HK-2 (cell line): ENCODE data around the gene KNDC1.
"Not testable (repeated sequence)": the region's sequence is repeated elsewhere in the genome, so short reads cannot be mapped to it uniquely, and the experiment has no call there.

Experiments
- DNase-seq: peaks from one replicate; pipeline ENCODE4 v3.0.0-alpha.2; 2018; ENCODE audit not compliant: unreplicated experiment

Gene KNDC1

DNA sequence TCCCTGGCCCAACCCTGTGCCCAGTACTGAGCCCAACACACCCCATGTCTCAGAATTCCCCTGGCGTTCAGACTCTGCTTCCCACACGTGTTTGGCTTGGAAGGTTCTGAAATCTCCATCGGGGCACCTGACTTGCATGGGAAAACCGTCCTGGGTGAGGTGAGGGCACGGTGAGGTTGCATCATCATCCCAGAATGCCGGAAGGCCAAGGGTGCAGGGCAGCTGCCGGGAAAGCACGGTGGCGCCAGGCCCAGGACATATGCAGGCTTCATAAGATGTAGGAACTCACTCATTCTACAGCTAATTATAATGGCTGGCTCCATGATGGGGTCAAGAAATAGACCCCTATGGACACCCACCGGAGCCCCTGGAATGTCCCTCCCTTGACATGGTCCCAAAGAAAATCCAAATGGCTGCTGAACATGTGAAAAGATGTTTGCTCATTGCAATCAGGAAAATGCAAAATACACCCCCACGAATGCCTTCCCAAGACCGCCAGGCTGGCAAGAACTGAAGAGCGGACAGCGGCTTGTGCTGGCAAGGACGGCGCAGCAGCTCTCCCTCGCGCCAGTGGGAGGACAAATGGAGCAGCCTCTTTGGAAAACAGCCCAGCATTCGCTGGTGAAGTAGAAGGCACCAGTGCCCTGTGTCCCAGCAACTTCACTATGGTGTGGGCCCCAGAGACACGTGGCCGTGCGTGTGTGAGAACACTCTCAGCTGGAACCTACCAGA, 2.3 kb downstream of the KNDC1 start:
- no peak for DNase-seq

DNA sequence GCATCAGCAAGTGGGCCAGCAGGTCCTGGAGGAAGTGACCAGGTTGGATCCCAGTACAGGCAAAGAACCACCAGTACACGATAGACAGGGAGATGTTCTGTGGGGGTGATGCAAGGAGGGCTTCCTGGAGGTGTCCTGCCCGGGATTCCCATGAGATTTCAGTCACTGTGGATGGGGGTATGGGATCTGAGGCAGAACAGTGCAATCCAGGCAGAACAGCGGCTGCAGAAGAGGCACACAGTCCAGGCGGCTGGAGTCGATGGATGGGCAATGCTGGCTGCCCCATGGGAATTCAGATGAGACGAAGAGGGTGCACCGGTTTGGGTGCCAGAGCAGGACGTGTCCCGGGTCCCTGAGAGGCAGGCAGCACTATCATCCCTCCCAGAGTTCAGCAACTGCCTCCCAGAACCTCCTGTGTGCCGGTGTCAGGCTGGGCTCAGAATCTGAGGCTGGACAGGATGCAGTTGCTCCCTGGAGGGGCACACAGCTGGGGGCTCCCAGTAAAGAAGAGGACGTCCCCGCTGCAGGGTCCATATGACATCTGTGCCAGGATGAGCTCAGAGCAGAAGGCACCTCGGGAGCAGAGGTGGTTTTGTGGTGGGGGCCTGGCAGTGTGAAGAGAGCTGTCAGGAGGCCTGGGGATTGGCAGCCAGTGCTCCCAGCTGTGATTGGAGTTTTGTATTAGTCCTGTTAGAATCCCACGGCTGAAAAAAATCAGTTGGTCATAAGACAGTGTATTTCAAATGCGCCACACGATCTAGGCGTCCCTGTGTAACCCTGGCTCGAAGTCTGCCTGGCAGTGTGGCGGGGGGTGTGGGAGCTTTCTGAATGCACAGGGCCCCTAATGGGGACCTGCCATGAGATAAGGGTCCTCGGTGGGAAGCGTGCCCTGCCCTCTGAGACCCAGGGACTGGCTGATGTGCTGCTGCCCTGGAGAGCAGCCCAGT, 3.2 kb downstream of the KNDC1 start:
- DNase-seq = no peak

DNA sequence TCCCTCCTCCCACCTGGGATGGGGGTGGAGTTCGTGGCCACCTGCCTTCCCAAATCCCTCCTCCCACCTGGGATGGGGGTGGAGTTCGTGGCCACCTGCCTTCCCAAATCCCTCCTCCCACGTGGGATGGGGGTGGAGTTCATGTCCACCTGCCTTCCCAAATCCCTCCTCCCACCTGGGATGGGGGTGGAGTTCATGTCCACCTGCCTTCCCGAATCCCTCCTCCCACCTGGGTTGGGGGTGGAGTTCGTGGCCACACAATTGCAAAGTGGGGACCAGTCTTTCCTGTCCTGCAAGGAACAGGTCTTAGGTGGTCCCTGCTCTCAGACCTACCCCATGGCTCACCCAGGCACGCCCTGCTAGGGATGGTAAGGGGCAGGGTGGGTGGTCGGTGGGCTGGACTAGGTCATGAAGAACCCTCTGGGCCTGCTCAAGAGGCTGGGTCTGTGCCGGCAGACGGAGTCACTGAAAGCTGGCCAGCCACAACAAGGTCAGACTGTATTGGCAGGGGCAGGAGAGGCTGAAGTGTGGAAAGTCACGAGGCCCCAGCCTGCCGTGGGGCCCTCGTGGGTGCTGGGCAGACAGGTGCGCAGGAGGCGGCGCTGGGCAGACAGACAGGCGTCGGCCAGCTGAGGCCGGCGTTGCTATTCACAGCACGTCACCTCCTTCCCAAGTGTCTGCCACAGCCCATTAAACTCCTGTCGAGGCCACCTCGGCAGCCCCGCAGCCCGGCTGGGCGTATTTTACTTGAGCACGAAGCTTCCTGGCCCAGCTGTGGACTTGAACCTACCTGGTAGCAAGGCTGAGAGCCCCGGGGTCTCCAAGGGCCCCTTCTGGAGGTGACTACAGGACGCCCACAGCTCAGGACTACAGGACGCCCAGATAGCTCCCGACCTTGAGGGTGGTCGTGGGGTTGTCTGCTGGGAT, 4.1 kb downstream of the KNDC1 start:
- DNase-seq = no peak

DNA sequence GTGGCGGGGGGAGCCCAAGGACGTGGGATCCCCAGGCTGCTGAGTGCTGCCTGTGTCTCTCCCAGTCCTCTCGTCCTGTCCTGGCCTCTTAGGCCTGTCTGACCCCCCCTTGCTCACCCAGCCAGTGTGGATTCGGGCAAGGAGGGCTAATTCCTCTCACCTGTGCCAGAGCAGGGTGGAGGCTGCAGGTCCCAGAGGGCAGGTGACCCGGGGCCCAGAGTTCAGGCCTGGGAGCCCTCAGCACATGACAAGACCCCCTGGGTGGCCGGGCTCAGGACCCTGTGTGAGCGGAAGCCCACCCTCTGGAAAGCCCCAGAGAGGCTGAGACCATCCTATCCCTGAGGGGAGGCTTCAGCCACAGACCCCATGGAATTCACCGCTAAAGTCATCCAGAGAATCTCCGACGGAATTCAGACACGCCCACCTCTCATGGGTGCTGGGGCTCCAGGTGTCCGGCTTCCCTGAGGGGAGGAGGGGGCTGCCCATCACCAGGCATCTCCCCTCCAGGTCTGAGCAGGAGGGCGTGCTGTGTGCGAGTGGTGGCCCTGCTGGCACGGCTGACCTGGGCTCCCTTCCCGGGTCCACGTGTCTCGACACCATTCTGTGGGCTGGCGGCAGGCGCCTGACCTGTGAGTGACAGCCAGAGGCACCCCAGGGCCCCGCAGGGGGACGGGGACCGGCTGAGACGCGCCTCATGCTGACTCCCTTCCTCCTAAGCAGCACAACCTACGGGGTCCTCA, 5.0 kb downstream of the KNDC1 start:
- DNase-seq = no peak

DNA sequence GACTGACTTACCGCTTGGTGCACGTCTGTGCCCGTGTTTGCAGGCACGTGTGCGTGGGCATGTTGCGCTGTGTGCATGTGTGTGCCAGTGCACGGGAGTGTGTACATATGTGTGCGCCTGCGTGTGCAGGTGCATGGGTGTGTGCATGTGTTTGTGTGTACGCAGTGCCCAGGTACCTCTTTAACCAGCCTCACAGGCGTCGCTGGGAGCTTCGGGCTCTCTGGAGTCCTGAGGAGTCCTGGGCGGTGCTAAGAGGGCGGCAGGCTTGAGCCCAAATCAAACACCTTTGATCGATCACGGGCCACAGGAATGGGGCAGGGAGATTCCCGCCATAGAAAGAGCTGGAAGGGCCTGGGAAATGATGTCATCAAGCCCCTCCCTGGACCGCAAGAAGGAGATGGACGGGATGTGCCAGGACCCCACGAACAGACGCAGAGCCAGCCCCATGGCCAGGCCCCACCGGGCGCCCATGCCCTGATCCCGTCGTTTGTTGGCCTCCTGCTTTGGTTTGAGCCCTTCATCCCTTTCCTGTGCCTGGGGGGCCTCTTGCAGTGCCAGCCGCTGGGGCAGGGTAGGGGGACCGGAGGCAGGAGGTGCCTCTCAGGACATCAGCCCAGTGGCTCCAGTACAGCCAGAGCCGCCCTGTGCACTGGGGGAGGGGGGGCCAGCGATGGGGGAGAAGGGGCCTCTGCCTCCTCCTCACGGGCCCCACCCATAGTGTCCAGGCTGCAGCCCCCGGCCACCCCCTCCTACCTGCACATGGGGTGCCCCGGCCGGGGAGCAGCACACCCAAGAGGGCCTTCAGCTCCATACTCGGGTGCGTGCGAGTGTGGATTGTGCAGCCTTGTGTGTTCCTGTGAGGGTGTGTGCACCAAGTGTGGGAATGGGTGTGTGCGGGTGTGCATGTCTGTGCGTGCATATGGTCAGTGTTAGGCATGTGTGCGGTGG, 5.8 kb downstream of the KNDC1 start:
- DNase-seq = no peak

DNA sequence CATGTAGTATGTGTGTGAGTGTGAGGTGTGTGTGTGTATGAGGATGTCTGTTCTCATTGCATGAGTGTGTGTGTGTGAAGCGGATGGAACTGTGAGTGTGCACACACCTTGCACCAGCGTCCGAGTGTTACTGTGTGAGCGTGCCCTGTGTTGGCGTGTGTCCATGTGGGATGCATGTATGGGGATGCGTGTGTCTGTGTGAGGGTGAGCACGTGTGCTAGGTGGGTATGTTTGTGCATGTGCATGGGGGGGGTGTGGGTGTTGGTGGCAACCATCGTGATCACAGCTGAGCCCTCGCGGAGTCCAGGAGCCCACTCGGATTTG, 6.4 kb downstream of the KNDC1 start:
- no peak for DNase-seq

DNA sequence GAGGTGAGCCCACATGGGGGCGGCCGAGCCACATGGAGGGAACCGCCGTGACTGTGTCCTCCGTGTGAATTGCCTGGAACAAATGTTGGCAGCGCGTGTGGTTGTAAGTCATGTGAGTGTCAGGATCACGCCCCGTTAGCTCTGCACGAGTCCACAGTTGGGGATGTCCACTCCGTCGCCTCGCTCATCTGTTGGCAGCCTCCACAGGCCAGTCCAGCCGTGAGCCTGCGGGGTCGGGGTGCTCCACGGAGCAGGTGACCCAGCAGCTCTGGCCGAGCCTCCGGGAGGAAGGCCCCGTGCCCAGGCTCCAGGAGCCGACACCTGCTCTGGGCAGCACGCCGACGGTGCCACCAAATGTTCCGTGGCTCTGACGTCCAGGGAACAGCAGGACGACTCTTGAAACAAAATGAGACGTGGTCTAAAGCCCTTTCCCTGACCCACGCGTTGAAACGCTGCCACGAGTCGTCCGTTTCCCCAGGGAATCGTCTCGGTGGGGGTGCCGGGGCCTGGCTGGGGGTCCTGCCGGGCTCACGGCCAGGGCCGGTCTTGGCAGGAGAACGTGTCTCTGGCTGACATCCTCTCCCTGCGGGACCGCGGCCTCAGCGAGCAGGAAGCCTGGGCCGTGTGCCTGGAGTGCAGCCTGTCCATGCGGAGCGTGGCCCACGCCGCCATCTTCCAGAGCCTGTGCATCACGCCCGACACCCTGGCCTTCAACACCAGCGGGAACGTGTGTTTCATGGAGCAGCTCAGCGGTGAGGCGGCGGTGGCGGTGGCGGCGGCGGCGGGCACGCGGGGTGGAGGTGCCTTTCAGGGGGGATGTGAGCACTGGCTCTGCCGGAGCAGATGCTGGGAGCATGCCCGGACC, 7.0 kb downstream of the KNDC1 start:
- no peak for DNase-seq

DNA sequence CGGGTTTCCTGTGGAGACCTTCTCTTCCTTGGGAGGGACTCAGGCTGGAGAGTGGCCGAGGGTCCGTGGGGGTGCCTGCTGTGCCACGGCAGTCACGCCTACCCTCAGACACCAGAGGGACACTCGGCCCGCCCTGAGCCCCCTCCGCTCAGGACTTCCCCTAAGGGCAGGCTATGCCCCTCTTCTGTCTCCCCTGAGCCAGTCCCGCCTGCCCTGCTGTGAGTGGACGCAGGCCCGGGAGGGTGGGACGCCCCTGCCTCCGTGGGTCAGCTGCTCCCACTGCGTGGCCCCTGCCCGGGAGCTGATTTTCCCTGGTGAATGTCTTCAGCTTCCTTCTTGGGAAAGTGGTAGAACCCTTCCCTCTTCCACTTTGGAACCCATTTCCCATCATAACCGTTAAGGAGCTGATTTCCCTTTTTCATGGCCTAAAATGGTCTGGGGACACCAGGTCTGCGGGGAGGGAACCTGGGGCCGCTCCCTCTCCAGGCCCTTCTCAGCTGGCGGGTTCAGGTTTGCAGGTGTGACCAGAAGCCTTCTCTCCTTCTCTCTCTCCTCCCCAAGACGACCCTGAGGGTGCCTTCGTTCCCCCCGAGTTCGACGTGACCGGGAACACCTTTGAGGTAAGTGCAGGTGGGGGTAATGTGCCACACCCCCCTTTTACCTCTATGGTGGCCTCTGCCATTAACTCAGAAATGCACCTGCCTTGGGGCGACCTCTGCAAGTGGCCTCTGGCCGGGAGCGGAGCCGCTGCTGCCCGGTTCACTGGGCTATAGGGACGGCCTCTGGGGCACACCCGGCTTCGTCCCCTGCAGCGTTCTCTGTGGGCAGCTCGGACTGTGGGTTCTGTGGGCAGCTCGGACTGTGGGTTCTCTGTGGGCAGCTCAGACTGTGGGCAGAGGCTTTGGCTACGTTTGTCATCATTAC, 7.9 kb downstream of the KNDC1 start:
- no peak for DNase-seq

DNA sequence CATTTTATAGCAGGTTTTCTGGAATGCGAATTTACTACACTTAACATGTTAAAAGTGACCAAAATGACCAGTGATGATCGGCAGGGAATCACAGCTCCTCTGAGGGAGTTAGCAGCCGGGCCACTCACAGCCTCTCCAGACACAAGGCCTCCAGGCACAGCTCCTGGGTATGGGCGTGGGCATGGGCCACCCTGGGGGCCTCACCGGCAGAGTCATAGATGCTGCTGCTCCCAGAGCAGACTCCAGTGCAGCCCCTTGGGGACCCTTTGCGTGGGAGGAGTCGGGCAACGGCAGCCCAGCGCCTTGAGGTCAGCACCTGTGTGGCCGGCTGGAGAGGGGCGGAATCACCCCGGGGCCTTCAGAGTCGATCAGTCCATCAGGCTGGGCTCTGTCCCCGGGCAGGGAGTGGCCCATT, 8.6 kb downstream of the KNDC1 start:
- no peak for DNase-seq

DNA sequence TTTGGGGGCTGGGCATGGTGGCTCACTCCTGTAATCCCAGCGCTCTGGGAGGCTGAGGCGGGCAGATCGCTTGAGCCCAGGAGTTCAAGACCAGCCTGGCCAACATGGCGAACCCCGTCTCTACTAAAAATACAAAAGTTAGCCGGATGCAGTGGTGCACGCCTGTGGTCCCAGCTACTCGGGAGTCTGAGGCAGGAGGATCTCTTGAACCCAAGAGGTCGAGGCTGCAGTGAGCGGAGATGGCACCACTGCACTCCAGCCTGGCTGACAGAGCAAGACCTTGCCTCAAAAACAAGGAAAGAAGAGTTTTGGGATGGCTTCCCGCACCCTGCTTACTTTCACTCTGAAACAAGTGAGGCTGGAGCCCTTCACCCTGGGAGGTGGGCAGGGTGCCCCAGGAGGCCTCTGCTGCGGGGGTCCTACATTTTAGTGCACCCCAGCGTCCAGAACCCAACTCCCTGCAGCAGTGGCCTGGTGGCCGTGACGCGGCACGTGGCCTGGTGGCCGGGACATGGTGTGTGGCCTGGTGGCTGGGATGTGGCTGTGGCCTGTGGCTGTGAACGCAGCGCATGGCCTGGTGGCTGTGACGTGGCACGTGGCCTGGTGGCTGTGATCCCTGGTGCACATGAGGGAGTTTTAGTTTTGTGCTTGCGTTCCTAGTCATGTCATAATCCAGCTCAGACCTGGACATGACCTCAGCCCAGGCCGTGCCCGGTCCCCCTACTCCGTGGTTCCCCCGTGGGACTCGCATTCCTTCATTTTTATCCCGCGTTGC, 9.3 kb downstream of the KNDC1 start:
- DNase-seq = no peak

DNA sequence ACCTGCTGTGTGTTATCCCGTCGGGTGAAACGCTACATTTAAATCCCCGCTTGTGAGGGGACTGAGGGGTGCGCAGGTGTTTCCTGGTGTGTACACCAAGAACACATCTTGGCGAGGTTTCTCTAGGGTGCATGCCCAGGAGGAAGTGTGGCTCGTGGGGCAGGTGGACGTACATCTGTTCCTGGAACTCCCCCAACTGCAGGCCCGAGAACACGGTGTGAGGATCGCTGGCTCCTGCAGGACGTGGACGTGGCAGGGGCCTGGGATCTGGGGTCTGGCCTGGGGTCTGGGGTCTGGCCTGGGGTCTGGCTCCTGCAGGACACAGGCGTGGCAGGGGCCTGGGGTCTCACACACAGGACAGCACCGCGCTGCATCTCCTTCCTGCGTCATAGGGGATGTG, 10.1 kb downstream of the KNDC1 start:
- DNase-seq = no peak

DNA sequence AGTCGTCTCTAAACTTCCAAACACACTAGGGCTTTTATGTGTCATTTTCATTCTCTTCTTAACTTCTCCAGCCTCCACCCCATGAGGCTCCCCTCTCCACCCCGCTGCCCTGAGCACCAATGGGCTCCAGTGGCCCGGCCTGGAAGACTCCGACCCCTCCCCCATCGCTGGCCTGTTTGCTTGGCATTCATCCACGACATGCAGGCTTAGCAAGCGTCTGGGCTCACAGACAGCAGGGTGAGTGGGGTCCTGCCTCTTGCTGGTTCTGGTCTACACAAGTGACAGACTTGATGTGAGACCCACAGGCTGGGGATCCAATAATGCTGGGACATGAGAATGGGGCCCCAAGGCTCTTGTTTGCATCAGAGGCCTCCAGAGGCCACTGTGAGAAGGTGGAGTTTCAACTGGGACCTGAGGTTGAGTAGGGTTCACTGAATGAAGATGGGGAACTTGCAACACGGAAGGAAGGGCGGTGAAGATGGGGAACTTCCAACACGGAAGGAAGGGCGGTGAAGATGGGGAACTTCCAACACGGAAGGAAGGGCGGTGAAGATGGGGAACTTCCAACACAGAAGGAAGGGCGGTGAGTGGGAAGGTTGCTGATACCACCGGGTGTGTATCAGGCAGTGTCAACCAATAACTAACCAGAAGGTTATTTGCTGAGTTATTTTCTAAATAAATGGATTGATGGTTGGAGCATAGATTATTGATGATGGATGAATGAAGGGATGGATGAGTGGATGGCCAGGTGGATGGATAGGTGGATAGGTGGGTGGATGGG, 14.0 kb downstream of the KNDC1 start:
- no peak for DNase-seq

DNA sequence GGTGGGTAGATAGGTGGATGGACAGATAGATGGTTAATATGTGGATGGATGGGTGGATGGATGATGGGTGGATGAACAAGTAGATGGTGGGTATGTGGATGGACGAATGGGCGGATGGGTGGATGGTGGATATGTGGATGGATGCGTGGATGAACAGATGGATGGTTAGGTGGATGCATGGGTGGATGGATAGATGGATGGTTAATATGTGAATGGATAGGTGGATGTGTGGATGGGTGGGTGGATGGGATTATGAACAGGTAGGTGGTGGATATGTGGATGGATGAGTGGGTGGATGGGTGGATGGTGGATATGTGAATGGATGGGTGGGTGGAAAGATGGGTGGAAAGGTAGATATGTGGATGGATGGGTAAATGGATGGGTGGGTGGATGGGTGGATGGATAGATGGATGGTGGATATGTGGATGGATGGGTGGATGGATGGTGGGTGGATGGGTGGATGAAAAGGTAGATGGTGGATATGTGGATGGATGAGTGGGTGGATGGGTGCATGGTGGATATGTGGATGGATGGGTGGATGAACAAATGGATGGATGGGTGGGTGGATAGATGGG, 14.8 kb downstream of the KNDC1 start:
- no peak for DNase-seq

DNA sequence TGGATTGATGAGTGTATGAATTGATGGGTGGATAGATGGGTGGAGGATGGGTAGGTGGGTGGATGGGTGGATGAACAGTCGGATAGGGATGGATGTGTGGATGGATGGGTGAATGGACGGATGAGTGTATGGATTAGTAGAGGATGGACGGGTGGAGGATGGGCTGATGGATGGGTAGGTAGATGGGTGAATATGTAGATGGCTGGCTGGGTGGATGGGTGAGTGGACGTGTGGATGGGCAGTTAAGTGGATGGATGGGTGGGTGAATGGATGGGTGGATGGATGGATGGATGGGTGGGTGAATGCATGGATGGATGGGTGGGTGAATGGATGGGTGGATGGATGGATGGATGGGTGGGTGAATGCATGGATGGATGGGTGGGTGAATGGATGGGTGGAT, 15.6 kb downstream of the KNDC1 start:
- not testable (repeated sequence) for DNase-seq

DNA sequence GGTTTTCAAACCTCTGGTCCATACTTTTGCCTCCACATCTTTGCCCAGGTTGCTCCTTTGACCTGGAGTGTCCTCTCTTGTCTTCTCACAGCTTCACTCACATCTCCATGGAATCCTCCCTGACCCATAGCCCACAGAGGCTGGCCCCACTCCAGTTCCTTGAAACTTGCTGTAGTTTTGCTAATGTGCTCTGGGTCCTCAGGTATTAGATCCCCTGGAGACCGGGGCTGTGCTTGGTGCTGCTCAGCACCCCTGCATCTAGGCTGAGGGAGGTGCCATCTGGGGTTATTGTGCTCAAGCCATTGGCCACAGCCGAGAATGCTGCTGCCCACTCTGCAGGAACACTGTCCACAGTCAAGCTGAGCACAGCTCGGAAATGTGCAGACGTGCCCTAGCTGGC, 16.5 kb downstream of the KNDC1 start:
- DNase-seq = no peak
